Esophagus muscularis mucosa (tissue), 3 donors: ENCODE data around the gene B3GNT7.
"Not testable (repeated sequence)": the region's sequence is repeated elsewhere in the genome, so short reads cannot be mapped to it uniquely, and the experiment has no call there.

Source experiments
- CTCF ChIP-seq, 3 experiments: fragments of 200-600 bp in 2 of 3; fragments of 450-650 bp in 1 of 3; sonication (generic) in 2 of 3; IDR thresholded peaks; one replicate each; pipeline ENCODE4 v1.5.1; 2017 to 2019; ENCODE audit warnings: antibody characterized with exemption in 3 of 3, mild to moderate bottlenecking in 2 of 3, moderate library complexity in 1 of 3
- POLR2A ChIP-seq: fragments of 450-650 bp; IDR thresholded peaks from one replicate; pipeline ENCODE4 v1.6.1; 2017; ENCODE audit warnings: antibody characterized with exemption, moderate library complexity, mild to moderate bottlenecking, low read depth
- POLR2AphosphoS5 ChIP-seq, 2 donors: sonication (generic); formaldehyde crosslinking; IDR thresholded peaks; one replicate each; pipeline ENCODE4 v1.6.1; 2017; ENCODE audit warnings: antibody characterized with exemption in 2 of 2

GRCh38 chr2:231404183-231404578, 8.7 kb downstream of the B3GNT7 start:
- not testable (repeated sequence) for TF ChIP-seq CTCF (IDR thresholded peaks at IDR 0.05); POLR2A; POLR2AphosphoS5 (IDR thresholded peaks at IDR 0.05)
